GM19351 (cell line): ENCODE results near the gene TRAK1.

Experiments used
- ATAC-seq: cut with Tn5 transposase; IDR thresholded peaks from one replicate; pipeline ENCODE4 v1.9.1; 2021; ENCODE audit warnings: mild to moderate bottlenecking, moderate library complexity; ENCODE audit not compliant: unreplicated experiment

Gene TRAK1

GRCh38 chr3:42228796-42229195, 137.6 kb downstream of the TRAK1 start:
- ATAC-seq: no peak

- no peak for ATAC-seq
Measured at GRCh38 chr3:42229266-42229941, 138.2 kb downstream of the TRAK1 start.

GRCh38 chr3:42229942-42230688, 139.0 kb downstream of the TRAK1 start:
- no peak for ATAC-seq

GRCh38 chr3:42230860-42231259, 139.7 kb downstream of the TRAK1 start:
- no peak for ATAC-seq

DNA sequence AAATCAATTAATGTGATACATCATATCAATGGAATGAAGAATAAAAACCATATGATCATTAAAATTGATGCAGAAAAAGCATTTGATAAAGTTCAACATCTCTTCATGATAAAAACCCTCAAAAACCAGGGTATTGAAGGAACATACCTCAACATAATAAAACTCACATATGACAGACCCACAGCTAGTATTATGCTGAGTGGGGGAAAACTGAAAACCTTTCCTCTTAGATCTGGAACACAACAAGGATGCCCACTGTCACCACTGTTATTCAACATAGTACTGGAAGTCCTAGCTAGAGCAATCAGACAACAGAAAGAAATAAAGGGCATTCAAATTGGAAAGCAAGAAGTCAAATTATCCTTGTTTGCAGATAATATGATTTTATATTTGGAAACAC, 144.4 kb downstream of the TRAK1 start:
- ATAC-seq: no peak

DNA sequence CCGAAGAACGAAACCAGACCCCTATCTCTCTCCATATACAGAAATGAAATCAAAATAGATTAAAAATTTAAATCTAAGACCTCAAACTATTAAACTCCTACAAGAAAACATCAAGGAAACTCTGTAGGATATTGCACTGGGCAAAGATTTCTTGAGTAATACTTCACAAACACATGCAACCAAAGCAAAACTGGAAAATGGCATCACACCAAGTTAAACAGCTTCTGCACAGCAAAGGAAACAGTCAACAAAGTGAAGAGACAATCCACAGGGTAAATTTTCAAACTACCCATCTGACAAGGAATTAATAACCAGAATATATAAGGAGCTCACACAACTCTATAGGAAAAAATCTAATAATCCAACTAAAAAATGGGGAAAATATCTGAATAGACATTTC, 145.5 kb downstream of the TRAK1 start:
- no peak for ATAC-seq

DNA sequence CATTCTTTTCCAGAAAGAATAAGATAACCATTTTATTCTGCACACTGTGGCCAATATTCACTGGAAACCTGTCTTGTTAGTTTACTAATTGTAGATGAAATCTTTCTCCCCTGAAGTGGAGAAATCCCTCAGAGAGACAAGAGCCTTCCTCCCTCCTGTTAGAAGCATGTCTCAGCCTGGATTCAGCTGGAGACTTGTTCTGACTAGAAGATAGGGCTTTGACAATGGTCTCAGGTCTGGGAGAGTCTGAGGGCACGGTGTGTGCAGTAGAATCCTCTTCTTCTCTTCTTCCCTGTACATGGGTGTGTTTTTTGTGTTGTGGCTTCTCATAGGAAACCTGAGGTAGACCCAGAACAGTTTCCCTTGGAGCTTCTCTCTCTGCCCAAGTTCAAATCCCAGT, 154.9 kb downstream of the TRAK1 start:
- ATAC-seq: no peak

- ATAC-seq: peak; percentile 65
Measured at GRCh38 chr3:42247576-42248027, 156.4 kb downstream of the TRAK1 start.

GRCh38 chr3:42250761-42251160, 159.6 kb downstream of the TRAK1 start:
- no peak for ATAC-seq

GRCh38 chr3:42254566-42254965, 163.4 kb downstream of the TRAK1 start:
- no peak for ATAC-seq

- ATAC-seq: no peak
Measured at GRCh38 chr3:42256135-42256819, 165.1 kb downstream of the TRAK1 start.

GRCh38 chr3:42257007-42257406, 165.8 kb downstream of the TRAK1 start:
- ATAC-seq: no peak

GRCh38 chr3:42262525-42262924, 171.4 kb downstream of the TRAK1 start:
- no peak for ATAC-seq

DNA sequence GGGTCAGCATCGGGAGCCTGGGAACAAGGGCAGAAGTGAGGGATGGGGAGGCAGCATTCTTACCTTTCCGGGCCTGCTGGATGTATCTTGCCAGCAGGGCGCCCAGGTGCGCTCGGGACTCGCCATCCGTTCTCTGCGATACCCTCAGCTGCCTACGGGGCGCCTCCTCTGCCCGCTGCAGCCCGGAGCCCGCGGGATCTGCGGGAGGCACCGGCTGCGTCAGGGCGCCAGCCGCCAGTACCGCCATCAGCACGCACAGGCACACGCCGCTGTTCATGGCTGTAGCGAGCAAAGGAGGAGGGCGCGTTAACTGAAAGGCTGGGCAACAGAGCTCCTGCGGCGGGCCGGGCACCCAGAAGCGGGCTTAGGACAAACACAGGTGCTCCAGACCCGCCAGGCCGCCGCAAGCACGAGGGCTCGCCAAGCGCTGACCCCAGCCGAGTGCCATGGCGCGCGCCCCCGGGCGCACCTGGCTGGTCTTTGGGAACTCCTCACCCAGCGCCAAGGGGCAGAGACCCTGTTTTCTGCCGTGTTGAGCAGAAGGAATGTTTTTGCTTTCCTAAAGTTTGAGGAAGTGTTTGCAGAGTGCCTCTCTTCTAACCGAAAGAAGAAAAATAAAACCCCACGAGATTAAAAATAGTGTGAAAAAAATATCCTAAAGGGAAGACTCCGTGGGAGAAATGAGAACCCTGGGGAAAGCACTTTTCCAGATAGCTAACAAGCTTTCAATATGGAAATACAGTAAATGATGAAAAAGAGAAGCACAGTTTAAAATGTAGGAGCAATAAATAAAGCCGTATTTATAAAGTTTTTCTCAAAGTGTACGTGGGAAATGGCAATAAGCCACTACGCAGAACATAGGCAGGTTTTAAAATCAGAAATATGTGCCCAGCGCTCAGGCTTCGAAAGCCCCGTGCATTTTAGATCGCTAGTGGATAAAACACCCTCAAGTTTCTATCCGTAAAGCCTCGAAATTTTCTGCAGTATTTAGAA, 172.5 kb downstream of the TRAK1 start:
- no peak for ATAC-seq

GRCh38 chr3:42264399-42265058, 173.4 kb downstream of the TRAK1 start:
- ATAC-seq: no peak

DNA sequence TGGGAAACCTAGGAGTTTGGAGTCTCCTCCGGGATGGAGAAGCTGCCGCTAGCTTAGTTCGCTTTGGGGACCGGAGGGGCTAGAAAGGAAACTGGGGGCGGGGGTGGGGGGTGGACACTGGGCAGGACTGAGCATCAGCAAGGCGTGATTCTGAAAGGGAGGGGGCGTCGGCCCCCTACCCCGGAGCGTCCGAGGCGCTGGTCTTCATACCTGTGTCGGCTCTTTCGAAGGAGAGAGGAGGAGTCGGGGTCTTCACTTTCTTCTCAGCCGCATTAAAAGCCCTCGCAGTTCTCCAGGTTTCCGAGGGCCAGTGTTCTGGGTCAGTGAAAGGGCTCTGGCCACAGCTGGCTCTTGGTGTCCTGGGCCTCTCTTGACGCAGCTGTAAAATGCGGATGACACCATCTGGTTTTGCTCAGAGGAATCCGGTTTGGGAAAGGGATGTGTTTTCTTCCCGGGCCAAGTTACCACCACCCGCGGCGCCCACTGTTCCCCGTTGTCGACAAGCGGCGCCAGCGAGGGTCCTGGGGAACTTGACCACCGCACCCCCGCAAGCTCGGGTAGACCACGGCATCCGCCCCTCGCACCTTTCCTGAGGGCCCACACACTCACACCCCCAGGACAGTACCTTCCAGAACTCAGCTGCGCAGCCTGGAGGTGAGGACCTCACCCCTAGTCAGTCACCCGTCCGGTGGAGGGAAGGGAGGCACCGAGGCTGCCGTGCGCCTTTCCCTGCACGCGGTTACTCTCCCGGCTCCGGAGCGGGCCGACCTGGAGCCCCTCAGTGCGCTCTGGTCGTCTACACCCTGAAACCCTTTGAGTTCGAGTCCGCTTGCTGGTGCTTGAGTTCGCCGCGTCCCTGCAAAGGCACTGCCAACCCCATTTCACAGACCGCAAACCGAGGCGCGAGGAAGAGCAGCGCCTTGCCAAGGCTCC, 174.2 kb downstream of the TRAK1 start:
- ATAC-seq: no peak

DNA sequence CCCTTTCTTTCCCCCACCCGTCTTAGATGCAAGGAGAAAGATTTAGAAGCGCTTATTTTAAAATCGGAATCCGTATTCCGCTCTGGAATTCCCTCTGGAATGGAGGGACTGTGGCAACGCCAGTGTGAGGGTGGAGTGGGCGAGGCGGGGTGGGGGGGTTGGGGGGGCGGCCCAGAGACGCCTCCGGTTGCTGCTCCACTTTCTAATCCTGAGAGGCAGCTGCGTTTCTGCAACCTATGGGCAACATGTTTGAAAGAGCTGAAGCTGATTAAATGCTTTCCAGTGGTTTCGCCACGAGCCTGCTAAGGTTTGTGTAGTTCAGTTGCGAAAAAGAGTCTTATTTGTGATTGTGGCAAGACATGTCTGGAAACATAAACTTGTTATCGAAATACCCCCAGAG, 174.9 kb downstream of the TRAK1 start, which contains the start of gene CCK:
CCK (minus strand) TSS at position 101 of the 400 bp plus-strand sequence. CDS start 2,555 bp downstream, outside the sequence.
- no peak for ATAC-seq

DNA sequence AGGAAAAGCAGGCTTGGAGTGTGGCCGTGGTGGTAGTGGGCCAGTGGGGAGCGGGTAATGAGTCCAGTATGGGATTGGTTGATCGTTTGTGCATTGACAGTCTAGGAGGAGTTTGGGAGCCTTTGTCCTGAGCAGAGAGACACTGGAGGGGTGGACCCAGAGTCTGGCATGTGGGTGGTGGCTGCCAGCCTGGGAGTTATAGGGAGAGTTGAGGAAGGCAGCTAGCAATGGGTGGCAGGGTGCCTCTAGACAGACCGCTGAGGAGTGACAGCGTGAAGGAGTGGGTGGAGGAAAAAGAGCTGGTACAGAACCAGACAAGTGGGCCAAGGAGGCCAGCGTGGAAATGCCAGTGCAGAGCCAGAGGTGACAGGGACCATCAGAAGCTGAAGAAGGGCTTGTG, 176.7 kb downstream of the TRAK1 start:
- no peak for ATAC-seq

DNA sequence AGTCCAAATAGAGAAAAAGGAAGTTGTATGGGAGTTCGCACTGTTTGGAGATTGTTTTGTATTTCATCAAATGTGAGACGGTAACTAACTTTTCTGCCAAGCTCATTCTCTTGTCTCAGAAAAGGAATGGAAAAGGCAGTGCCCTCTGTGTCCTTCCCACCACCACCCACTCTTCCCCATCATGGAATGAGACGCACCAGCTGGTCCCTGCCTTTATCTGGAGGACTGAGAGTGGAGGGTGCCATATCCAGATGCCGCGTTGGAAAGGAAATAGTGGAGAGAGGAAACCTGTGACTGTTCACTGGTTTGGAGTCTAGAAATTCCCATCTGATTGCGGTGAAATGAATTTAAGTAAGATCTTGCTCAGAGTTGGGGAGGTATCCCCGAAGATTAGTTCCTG, 178.5 kb downstream of the TRAK1 start:
- ATAC-seq: no peak
